Endodermal cell (in vitro differentiated cells): ENCODE results near the gene HS6ST1. TPM values are rescaled to one million over a fixed set of nuclear protein-coding genes. Genes with fewer than 3 reads are reported as not detected.
A peak's percentile ranks its signal among the peaks of the same experiment; 100 is the strongest.

Experiments
- DNase-seq: peaks from one replicate; pipeline ENCODE4 v3.0.0-alpha.2; 2017
- H3K27ac ChIP-seq: 2 replicates; pipeline ENCODE4 v1.5.1; 2013; ENCODE audit warnings: mild to moderate bottlenecking, low read depth, low read length, moderate library complexity
- H3K27me3 ChIP-seq: 2 replicates; pipeline ENCODE4 v1.6.1; 2013; ENCODE audit warnings: mild to moderate bottlenecking, low read length, moderate library complexity; ENCODE audit not compliant: insufficient read depth, control insufficient read depth, poor library complexity, severe bottlenecking
- H3K36me3 ChIP-seq: 2 replicates; pipeline ENCODE4 v1.7.0; 2013; ENCODE audit warnings: mild to moderate bottlenecking, low read length, moderate library complexity; ENCODE audit not compliant: control insufficient read depth, insufficient read depth
- H3K4me1 ChIP-seq: one replicate; pipeline ENCODE4 v1.7.0; 2013; ENCODE audit warnings: low read length; ENCODE audit not compliant: control insufficient read depth, insufficient read depth
- H3K4me3 ChIP-seq: 2 replicates; pipeline ENCODE4 v1.5.1; 2013; ENCODE audit warnings: mild to moderate bottlenecking, low read length, moderate library complexity
- H3K9ac ChIP-seq: 2 replicates; pipeline ENCODE4 v1.6.1; 2013; ENCODE audit warnings: mild to moderate bottlenecking, low read length, moderate library complexity; ENCODE audit not compliant: poor library complexity, severe bottlenecking; ENCODE audit errors: extremely low read depth
- H3K9me3 ChIP-seq: 2 replicates; pipeline ENCODE4 v1.6.1; 2013; ENCODE audit warnings: mild to moderate bottlenecking, low read length, moderate library complexity; ENCODE audit not compliant: control insufficient read depth
- H3K27ac Mint-ChIP-seq: 2 replicates; pipeline ENCODE4 v1.8.0; 2020; ENCODE audit warnings: mixed read lengths
- H3K27me3 Mint-ChIP-seq: 2 replicates; pipeline ENCODE4 v1.8.0; 2021; ENCODE audit warnings: mild to moderate bottlenecking, mixed read lengths; ENCODE audit not compliant: insufficient read depth
- H3K36me3 Mint-ChIP-seq: 2 replicates; pipeline ENCODE4 v1.8.0; 2020; ENCODE audit warnings: low read depth, mixed read lengths
- H3K4me1 Mint-ChIP-seq: 2 replicates; pipeline ENCODE4 v1.8.0; 2020; ENCODE audit warnings: mixed read lengths
- H3K4me3 Mint-ChIP-seq: 2 replicates; pipeline ENCODE4 v1.8.0; 2020; ENCODE audit warnings: mild to moderate bottlenecking, moderate library complexity, mixed read lengths
- H3K9me3 Mint-ChIP-seq: 2 replicates; pipeline ENCODE4 v1.8.0; 2020; ENCODE audit warnings: mild to moderate bottlenecking, mixed read lengths
- WGBS, 2 experiments: methylation state at CpG; one replicate each; pipeline versions ENCODE4 v1.1.5 to v1.1.7; 2013; ENCODE audit warnings: missing lambda C conversion rate in 2 of 2, mixed read lengths in 1 of 2; ENCODE audit not compliant: insufficient coverage in 1 of 2, insufficient read length in 1 of 2; 5-methylcytosine and 5-hydroxymethylcytosine counted together
- long read RNA-seq, 4 experiments: library from polyadenylated mRNA in 2 of 4; library from RNA in 1 of 4; library from capped mRNA in 1 of 4; stranded (forward) in 3 of 4; unstranded in 1 of 4; transcript quantifications; one replicate each; pipeline ENCODE4 v2.0.0, GENCODE V29; 2020 to 2021; ENCODE audit warnings: inconsistent platforms in 1 of 4
- polyA plus RNA-seq, 2 experiments: library from polyadenylated mRNA; stranded (reverse); fragments of 50-300 nt; gene quantifications; one replicate each; pipeline ENCODE4 v1.2.3, GENCODE V29; 2013
- total RNA-seq, 2 donors: library from RNA; stranded (reverse); fragmentation: NEBNext Ultra II Directional in 1 of 2; extraction: Animal tissue kit (Norgen Biotek cat#: 25700) in 1 of 2; gene quantifications; 2 replicates in 1 of 2; 3 replicates in 1 of 2; pipeline ENCODE4 v1.2.1, GENCODE V29; 2021
- TF ChIP-seq, protein P1 (sequence below): fragments of 200-600 bp; sonication (generic); conservative IDR thresholded peaks from 2 replicates; pipeline ENCODE4 v1.5.0; 2021; ENCODE audit warnings: antibody characterized with exemption, mild to moderate bottlenecking

HS6ST1 gene, protein sequence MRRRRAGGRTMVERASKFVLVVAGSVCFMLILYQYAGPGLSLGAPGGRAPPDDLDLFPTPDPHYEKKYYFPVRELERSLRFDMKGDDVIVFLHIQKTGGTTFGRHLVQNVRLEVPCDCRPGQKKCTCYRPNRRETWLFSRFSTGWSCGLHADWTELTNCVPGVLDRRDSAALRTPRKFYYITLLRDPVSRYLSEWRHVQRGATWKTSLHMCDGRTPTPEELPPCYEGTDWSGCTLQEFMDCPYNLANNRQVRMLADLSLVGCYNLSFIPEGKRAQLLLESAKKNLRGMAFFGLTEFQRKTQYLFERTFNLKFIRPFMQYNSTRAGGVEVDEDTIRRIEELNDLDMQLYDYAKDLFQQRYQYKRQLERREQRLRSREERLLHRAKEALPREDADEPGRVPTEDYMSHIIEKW
- 100 to 1,000 TPM in 1 of 2 donors, 10 to 100 TPM in 1; 93.0 to 106 TPM for total RNA-seq
- 81.5 TPM for polyA plus RNA-seq (2013, experiment 1 of 2)
- 79.0 TPM for polyA plus RNA-seq (2013, experiment 2 of 2)
- long read RNA-seq, experiment 1, transcript HS6ST1-201 (2 exons, 3,932 nt), result major isoform, 10 of 65 reads
- long read RNA-seq, experiment 1, partial matches to known transcripts, result 0 of 65 reads
- long read RNA-seq, experiment 1, other reads (novel, unspliced or antisense), result 55 of 65 reads
- long read RNA-seq, experiment 2, transcript HS6ST1-201 (2 exons, 3,932 nt), result major isoform, 175 of 233 reads
- long read RNA-seq, experiment 2, partial matches to known transcripts, result 0 of 233 reads
- long read RNA-seq, experiment 2, other reads (novel, unspliced or antisense), result 58 of 233 reads
- long read RNA-seq, experiment 3, transcript HS6ST1-201 (2 exons, 3,932 nt), result major isoform, 5 of 112 reads
- long read RNA-seq, experiment 3, partial matches to known transcripts, result 0 of 112 reads
- long read RNA-seq, experiment 3, other reads (novel, unspliced or antisense), result 107 of 112 reads
- long read RNA-seq, experiment 4, partial matches to known transcripts, result 0 of 21 reads
- long read RNA-seq, experiment 4, other reads (novel, unspliced or antisense), result 21 of 21 reads

DNA sequence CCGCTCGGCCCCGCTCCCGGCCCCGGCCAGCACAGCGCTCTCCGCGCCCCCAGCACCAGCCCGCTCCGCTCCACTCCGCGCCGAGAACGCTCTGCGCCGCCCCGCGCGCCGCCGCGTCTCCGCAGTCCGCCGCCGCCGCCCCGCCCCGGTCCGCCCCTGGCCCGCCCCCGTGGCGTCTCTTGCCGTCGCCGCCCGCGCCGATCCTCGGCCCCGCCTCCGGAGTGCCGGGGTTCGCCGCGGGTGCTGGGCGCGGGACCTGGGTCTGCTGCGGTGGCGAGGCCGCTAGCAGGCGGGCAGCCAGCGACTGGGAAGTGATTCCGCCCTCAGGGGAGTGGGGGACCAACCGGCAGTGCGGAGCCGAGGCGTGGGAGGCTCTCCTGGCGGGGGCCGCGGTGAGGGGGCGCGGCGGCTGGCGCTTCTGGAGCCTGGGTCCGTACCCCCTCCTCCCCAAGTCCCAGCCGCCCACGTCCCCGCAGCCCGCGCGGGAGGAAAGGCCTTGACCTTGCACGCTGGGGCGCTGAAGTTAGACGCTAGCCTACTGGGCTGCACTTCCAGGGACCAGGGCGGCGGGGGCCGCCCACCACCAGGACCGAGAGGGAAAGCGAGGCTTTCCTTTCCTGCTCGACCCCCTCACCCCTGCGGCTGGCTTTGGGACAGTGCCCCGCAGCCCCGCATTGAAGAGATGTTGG is at the start of gene HS6ST1:
TSS of gene HS6ST1 (minus strand) at position 93 of the 689 bp plus-strand sequence. CDS start 305 bp downstream, outside the sequence.
- peak within 1 kb of the TSS; percentile 66 for H3K27ac ChIP-seq

GRCh38 chr2:128367601-128368359 is 49.1 kb upstream of the HS6ST1 start:
- H3K36me3 ChIP-seq, result no peaks in the 10 kb centered on the region
- WGBS, 2 experiments, result 94 to 98% methylated on average over 15 to 23 of the region's 23 CpGs
- no peaks in the 10 kb centered on the region for H3K27me3 Mint-ChIP-seq
- no peak overlapping the region for H3K27ac Mint-ChIP-seq
- peaks cover 8% of the 10 kb centered on the region for H3K4me1 Mint-ChIP-seq
- peak; percentile 28 for DNase-seq
- H3K9me3 ChIP-seq, result no peaks in the 10 kb centered on the region
- TF ChIP-seq, protein P1, sequence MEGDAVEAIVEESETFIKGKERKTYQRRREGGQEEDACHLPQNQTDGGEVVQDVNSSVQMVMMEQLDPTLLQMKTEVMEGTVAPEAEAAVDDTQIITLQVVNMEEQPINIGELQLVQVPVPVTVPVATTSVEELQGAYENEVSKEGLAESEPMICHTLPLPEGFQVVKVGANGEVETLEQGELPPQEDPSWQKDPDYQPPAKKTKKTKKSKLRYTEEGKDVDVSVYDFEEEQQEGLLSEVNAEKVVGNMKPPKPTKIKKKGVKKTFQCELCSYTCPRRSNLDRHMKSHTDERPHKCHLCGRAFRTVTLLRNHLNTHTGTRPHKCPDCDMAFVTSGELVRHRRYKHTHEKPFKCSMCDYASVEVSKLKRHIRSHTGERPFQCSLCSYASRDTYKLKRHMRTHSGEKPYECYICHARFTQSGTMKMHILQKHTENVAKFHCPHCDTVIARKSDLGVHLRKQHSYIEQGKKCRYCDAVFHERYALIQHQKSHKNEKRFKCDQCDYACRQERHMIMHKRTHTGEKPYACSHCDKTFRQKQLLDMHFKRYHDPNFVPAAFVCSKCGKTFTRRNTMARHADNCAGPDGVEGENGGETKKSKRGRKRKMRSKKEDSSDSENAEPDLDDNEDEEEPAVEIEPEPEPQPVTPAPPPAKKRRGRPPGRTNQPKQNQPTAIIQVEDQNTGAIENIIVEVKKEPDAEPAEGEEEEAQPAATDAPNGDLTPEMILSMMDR, result no peak
- H3K27ac ChIP-seq, result peak overlapping the region; percentile 99
- no peak overlapping the region for H3K9ac ChIP-seq
- H3K27me3 ChIP-seq, result no peaks in the 10 kb centered on the region
- no peak overlapping the region for H3K4me3 Mint-ChIP-seq
- peaks cover 7% of the 10 kb centered on the region for H3K36me3 Mint-ChIP-seq
- peaks cover 4% of the 10 kb centered on the region for H3K4me1 ChIP-seq
- peaks cover 20% of the 10 kb centered on the region for H3K9me3 Mint-ChIP-seq
- H3K4me3 ChIP-seq, result no peak overlapping the region

More for the DNA sequence above, at the start of gene HS6ST1:
- Histone ChIP-seq H3K36me3 (peaks cover 28% of the 10 kb centered on the region), H3K9ac (peak within 1 kb of the TSS; percentile 77), H3K4me1 (peaks cover 16% of the 10 kb centered on the region), H3K4me3 (peak within 1 kb of the TSS; percentile 88), H3K27me3 (no peaks in the 10 kb centered on the region), H3K9me3 (no peaks in the 10 kb centered on the region)
- Mint-ChIP-seq H3K36me3 (peaks cover 14% of the 10 kb centered on the region), H3K27me3 (peaks cover 17% of the 10 kb centered on the region), H3K4me3 (peak within 1 kb of the TSS; percentile 95), H3K27ac (peak within 1 kb of the TSS; percentile 87), H3K4me1 (peaks cover 36% of the 10 kb centered on the region), H3K9me3 (no peaks in the 10 kb centered on the region)
- 2 to 3% methylated on average over 18 to 84 of the region's 84 CpGs for WGBS, 2 experiments
- peak; percentile 95 for DNase-seq
- TF ChIP-seq, protein P1, result no peak
